Measurements from ENCODE around the gene TTL.
A peak's percentile ranks its signal among the peaks of the same experiment; 100 is the strongest.

TTL gene

DNA sequence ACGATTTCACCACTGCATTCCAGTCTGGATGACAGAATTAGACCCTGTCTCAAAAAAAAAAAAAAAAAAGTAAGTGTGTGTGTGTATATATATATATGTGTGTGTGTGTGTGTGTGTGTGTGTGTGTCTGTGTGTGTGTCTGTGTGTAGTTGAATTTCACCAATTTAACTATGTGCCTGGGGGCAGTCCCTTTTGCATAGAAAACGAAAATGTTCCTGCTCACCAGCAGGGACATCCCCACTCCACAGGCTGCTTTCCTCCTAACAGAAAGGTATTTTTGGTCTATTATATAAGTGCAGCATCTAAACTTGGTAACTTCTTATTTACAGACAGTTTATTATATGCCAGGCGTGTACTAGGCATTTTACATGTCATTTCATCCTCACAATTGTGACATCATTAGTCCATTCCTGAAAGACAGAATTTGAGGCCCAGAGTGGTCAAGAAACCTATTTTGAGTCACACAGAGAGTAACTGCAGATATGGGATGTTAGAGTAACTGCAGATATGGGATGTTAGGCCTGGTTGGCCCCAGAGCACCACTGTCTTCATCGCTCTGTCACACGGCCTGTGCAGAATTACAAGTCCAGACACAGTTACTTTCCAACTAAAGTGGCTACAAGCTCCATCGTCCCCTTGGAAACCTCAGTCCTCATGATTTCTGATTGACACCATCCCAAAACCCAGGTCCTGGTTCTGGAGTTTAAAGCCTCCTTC, 9.3 kb upstream of the TTL start:
- TF ChIP-seq, protein P1, sequence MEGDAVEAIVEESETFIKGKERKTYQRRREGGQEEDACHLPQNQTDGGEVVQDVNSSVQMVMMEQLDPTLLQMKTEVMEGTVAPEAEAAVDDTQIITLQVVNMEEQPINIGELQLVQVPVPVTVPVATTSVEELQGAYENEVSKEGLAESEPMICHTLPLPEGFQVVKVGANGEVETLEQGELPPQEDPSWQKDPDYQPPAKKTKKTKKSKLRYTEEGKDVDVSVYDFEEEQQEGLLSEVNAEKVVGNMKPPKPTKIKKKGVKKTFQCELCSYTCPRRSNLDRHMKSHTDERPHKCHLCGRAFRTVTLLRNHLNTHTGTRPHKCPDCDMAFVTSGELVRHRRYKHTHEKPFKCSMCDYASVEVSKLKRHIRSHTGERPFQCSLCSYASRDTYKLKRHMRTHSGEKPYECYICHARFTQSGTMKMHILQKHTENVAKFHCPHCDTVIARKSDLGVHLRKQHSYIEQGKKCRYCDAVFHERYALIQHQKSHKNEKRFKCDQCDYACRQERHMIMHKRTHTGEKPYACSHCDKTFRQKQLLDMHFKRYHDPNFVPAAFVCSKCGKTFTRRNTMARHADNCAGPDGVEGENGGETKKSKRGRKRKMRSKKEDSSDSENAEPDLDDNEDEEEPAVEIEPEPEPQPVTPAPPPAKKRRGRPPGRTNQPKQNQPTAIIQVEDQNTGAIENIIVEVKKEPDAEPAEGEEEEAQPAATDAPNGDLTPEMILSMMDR (IDR thresholded peaks at IDR 0.05; ENCODE audit: low read depth, low read length, missing control alignments), result no peak
- DNase-seq (ENCODE audit: extremely low read depth, low read depth), result no peak
- no peak overlapping the region for H3K4me3 ChIP-seq (replicated peaks; ENCODE audit: low read depth, low read length)

DNA sequence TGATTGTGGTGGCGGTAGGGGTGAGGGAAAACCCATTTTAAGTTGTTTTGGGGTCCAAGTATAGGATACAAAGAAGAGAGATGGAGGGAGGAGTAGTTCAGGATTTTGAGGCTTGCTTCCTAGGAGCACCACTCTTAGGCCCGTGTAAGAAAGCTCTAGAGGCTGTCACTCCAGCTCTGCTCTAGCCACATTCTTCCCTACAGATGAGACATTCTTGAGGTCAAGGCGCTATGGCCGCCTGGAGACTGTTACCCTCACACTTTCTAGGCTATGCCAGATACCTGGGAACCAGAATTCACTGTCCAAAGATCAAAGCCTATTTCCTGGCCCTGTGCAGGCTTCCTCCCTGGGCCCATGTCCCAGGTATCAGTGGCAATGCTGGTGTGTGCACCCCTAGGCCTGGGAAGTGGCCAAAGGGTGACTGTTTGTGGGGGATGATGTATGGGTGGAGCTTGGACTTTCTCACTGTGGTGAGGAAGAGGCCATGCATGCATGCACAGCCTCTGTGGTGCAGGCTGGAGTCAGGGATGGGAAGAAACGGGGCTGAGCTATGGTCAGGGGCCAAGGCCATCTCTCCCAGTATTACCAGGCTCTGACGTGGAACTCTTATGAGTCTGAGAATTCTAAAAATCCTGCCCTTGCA, 7.0 kb upstream of the TTL start:
- no peak for DNase-seq (ENCODE audit: extremely low read depth, low read depth)
- H3K4me3 ChIP-seq (replicated peaks; ENCODE audit: low read depth, low read length), result no peak overlapping the region
- TF ChIP-seq, protein P1 (IDR thresholded peaks at IDR 0.05; ENCODE audit: low read depth, low read length, missing control alignments), result no peak

DNA sequence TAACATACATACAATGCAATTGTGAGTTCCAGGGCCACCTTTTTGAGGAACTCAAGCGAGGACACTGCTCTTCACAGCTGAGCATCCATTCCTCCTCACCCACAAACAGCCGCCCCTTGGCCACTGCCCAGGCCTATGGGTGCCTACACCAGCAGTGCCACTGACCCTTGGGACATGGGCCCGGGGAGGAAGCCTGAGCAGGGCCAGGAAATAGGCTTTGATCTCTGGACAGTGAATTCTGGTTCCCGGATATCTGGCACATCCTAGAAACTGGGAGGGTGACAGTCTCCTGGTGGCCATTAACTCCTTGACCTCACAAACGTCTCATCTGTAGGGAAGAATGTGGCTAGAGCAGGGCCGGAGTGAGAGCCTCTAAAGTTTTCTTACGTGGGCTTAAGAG, 5.5 kb upstream of the TTL start:
- no peak for DNase-seq (ENCODE audit: extremely low read depth, low read depth)
- TF ChIP-seq, protein P1 (IDR thresholded peaks at IDR 0.05; ENCODE audit: low read depth, low read length, missing control alignments), result no peak
- no peak overlapping the region for H3K4me3 ChIP-seq (replicated peaks; ENCODE audit: low read depth, low read length)

DNA sequence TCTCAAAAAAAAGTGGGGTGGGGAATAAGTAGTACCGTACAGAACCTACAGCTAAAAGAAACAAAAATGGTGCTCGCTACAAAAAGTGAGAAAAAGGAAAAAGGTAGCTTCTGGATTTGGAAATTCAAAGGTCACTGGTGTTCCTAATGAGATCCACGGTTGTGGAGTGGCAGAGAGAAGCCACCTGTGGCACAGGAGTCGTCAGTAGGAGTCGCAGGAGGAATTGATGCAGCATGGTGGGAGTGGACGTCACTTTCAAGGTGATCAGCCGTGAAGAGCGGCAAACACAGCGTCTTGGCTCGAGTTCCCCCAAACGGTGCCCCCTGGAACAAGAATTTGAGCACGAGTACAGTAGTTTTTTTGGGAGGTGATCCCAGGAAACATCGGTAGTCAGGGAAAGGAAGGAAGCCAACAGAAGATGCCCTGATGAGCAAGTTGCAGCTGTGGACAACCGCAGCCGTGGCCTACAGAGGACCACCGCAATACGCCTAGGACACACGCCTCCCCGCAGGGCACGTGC, 1.4 kb upstream of the TTL start:
- no peak for DNase-seq (ENCODE audit: extremely low read depth, low read depth)
- H3K4me3 ChIP-seq (replicated peaks; ENCODE audit: low read depth, low read length), result peak overlapping the region; percentile 51
- TF ChIP-seq, protein P1 (IDR thresholded peaks at IDR 0.05; ENCODE audit: low read depth, low read length, missing control alignments), result no peak

DNA sequence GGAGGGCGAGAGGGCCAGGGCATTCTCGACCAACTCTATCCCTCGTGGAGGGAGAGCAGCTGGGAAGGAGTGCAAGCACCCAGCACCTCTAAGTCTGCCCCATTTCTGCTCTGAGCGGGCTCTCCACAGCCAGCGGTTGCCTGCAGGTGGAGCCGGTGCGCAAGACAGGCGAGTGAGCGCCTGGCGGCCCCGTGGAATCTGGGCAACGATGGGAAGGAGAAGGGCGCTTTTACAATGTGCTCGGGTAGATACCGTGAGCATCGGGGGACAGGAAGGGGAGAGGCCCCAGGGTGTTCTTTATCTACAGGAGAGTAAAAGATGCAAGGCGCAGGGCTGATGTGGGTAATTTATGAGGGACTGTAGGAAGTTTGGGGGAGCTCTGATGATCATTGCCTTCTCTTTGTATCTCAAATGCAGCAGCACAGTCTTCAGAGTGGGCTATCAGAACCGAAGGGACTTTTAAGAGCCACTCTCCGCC, 867 bp upstream of the TTL start:
- H3K4me3 ChIP-seq (replicated peaks; ENCODE audit: low read depth, low read length), result peak overlapping the region; percentile 51
- TF ChIP-seq, protein P1 (IDR thresholded peaks at IDR 0.05; ENCODE audit: low read depth, low read length, missing control alignments), result peak; percentile 81
- DNase-seq (ENCODE audit: extremely low read depth, low read depth), result no peak

DNA sequence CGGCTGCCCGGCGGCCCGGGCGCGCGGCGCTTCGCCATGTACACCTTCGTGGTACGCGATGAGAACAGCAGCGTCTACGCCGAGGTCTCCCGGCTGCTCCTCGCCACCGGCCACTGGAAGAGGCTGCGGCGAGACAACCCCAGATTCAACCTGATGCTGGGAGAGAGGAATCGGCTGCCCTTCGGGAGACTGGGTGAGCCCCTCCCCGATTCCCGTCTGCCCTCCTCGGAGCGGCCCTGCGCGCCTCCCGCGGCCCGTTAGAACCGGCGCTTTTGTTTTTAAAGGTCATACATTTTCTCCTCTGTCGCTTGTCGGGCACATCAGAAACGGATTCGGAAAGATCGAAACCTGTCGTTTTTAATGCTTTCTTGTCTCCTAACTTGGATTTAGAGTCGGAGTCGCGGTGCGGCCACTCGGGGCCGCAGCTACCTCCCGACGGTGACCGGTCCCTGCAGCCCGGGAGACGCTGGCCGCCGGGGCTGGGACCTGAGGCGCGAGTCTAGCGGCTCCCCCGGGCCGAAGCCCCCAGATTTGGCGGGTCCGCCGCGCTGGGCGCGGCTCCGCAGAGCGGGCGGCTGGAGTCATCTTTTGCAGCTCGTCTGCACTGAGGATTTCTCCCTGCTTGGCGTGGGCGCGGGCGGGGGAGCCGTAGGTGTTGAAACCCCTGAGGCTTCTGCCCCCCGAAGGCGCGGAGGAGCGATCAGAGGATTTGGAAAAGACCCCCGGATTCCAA, 519 bp downstream of the TTL start:
- peak overlapping the region; percentile 83 for H3K4me3 ChIP-seq (replicated peaks; ENCODE audit: low read depth, low read length)
- TF ChIP-seq, protein P1 (IDR thresholded peaks at IDR 0.05; ENCODE audit: low read depth, low read length, missing control alignments), result no peak
- no peak for DNase-seq (ENCODE audit: extremely low read depth, low read depth)

Measured in HFF-Myc (cell line).